ENCODE results near the gene GALNT18. TPM values are rescaled to one million over a fixed set of nuclear protein-coding genes. Genes with fewer than 3 reads are reported as not detected.

GALNT18 gene
- total and polyA plus RNA-seq, 2 donors (not counting 3 experiments of a cell fraction or from before 2014, with no cell fraction given) = 0.17 to 0.18 TPM

GRCh38 chr11:11446967-11447366 is 174.8 kb downstream of the GALNT18 start:
- Histone ChIP-seq H4K20me1 (replicated peaks; ENCODE audit: control insufficient read depth, extremely low read depth, insufficient read depth, low read length) (no peaks in the 10 kb centered on the region), H2AFZ (ENCODE audit: low read depth, low read length) (no peak overlapping the region), H3K36me3 (ENCODE audit: control insufficient read depth in 2 of 2, extremely low read depth in 1 of 2, insufficient read depth in 2 of 2, low read length in 2 of 2) (no peaks in the 10 kb centered on the region), H3K27ac (ENCODE audit: insufficient read depth, low read depth, low read length) (no peak overlapping the region), H3K9me1 (replicated peaks; ENCODE audit: control insufficient read depth, extremely low read depth, insufficient read depth, low read length) (no peaks in the 10 kb centered on the region), H3K4me3 (replicated peaks in 1 of 3; ENCODE audit: insufficient read depth in 1 of 3, low read depth in 1 of 3, low read length in 3 of 3) (no peak overlapping the region), H3K9me3 (replicated peaks; ENCODE audit: control insufficient read depth, insufficient read depth, low read length) (no peaks in the 10 kb centered on the region), H3K27me3 (ENCODE audit: control insufficient read depth in 2 of 2, insufficient read depth in 2 of 2, low read length in 2 of 2) (no peaks in the 10 kb centered on the region), H3K4me1 (ENCODE audit: control insufficient read depth, extremely low read depth, insufficient read depth, low read length) (no peaks in the 10 kb centered on the region), H3K9ac (replicated peaks; ENCODE audit: extremely low read depth, insufficient read depth, low read length) (no peak overlapping the region), H3K4me2 (ENCODE audit: insufficient read depth, low read length) (no peak overlapping the region), H3K79me2 (ENCODE audit: control insufficient read depth, insufficient read depth, low read length) (no peaks in the 10 kb centered on the region)
- BruUV-seq (replicated peaks) = no TSS peak
- intact Hi-C loops (cut with micrococcal nuclease) (no loop called here), dilution Hi-C loops (cut with MboI; ENCODE audit: extremely low pct_ligation_motif_present, low sequenced_read_pairs) (no loop called here)
- FAIRE-seq = no peak
- DNase-seq (ENCODE audit: low read depth, low spot score) = no peak
- TF ChIP-seq, protein P1, sequence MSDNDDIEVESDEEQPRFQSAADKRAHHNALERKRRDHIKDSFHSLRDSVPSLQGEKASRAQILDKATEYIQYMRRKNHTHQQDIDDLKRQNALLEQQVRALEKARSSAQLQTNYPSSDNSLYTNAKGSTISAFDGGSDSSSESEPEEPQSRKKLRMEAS (IDR thresholded peaks at IDR 0.05; ENCODE audit: insufficient read depth, insufficient read length) = no peak
- no peak for TF ChIP-seq JUN (IDR thresholded peaks at IDR 0.05; ENCODE audit: borderline replicate concordance, insufficient read depth, insufficient read length, low read depth)
- TF ChIP-seq MYC (IDR thresholded peaks at IDR 0.05; ENCODE audit: low read depth, low read length) = no peak
- no peak for TF ChIP-seq FOS (IDR thresholded peaks at IDR 0.05; ENCODE audit: borderline replicate concordance, insufficient read depth, low read length)
- no peak for TF ChIP-seq POLR2A (IDR thresholded peaks at IDR 0.05; ENCODE audit: low read depth, low read length)
- TF ChIP-seq, protein P2, sequence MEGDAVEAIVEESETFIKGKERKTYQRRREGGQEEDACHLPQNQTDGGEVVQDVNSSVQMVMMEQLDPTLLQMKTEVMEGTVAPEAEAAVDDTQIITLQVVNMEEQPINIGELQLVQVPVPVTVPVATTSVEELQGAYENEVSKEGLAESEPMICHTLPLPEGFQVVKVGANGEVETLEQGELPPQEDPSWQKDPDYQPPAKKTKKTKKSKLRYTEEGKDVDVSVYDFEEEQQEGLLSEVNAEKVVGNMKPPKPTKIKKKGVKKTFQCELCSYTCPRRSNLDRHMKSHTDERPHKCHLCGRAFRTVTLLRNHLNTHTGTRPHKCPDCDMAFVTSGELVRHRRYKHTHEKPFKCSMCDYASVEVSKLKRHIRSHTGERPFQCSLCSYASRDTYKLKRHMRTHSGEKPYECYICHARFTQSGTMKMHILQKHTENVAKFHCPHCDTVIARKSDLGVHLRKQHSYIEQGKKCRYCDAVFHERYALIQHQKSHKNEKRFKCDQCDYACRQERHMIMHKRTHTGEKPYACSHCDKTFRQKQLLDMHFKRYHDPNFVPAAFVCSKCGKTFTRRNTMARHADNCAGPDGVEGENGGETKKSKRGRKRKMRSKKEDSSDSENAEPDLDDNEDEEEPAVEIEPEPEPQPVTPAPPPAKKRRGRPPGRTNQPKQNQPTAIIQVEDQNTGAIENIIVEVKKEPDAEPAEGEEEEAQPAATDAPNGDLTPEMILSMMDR (IDR thresholded peaks at IDR 0.05; ENCODE audit: extremely low read depth in 1 of 2, insufficient read depth in 1 of 2, low read depth in 1 of 2, low read length in 2 of 2) = no peak
- no peak for TF ChIP-seq EZH2 (IDR thresholded peaks at IDR 0.05; ENCODE audit: borderline replicate concordance, low read depth, low read length, severe bottlenecking)
- TF ChIP-seq GATA2 (IDR thresholded peaks at IDR 0.05; ENCODE audit: insufficient read depth, insufficient read length, low read depth, low read length) = no peak
- ChIA-PET POLR2A (no interaction called here), CTCF (no interaction called here)

Measured in endothelial cell of umbilical vein (primary cell).